K562 treated with DMSO at 1 percent for 4 hours (cell line): Measurements from ENCODE around the gene SCGN. TPM values are rescaled to one million over a fixed set of nuclear protein-coding genes. Genes with fewer than 3 reads are reported as not detected.

Experiments
- total RNA-seq: library from RNA; unstranded; fragments of 300-600 nt; gene quantifications from 2 replicates; pipeline ENCODE4 v1.2.3, GENCODE V29; 2022; ENCODE audit not compliant: insufficient read depth

Gene SCGN
- total RNA-seq: not detected in 2 replicates

GRCh38 chr6:25652007-25652515, at the start of gene SCGN:
SCGN (plus strand) TSS chr6:25652215; CDS start chr6:25652404, 189 bp downstream.

Other genes with a start within 250 kb of the SCGN start
- not detected in 2 replicates for gene SLC17A4, start 102.5 kb downstream of the SCGN start, total RNA-seq
- gene SLC17A1, start 179.8 kb downstream of the SCGN start, total RNA-seq: not detected in 2 replicates
- not detected in 2 replicates for gene SLC17A3, start 222.0 kb downstream of the SCGN start, total RNA-seq